ENCODE measurements around the gene BIRC7. TPM values are rescaled to one million over a fixed set of nuclear protein-coding genes. Genes with fewer than 3 reads are reported as not detected.

BIRC7 gene
- total and polyA plus RNA-seq, 2 of the 4 experiments (the other 2 are of a cell fraction) = not detected

DNA sequence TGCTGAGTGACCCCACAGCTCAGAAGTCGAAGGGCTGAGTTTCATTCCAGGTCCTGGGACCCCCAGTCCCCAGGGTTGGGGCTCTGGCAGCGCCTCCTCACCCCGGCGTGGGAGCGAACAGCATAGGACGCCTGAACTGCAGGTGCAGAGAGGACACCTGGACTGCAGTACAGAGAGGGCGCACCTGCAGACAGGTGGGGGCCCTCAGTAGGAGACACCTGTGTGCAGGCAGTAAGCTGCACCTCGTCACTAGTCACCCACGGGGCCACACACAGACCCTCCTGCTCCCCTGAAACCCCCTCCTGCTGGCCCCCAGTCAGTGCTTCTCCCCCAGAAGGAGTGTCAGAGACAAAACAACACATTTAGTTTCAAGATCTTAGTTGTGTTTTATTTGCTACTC is 27.1 kb downstream of the BIRC7 start:
- H3K27ac ChIP-seq (ENCODE audit: insufficient read depth, low read length) = no peak overlapping the region
- H3K9ac ChIP-seq (ENCODE audit: low read depth, low read length) = no peak overlapping the region
- WGBS, 2 experiments (ENCODE audit: extremely low coverage in 2 of 2, insufficient read length in 1 of 2) = 83% methylated on average over 4 of the region's 9 CpGs; no CpG with 5 or more reads in 1 of the 2 experiments
- ATAC-seq (ENCODE audit: low read depth) (no peak), DNase-seq (no peak)
- H3K23ac ChIP-seq (ENCODE audit: low read depth, low read length) = no peak overlapping the region
- CTCF ChIA-PET = no interaction called here
- no peaks in the 10 kb centered on the region for H3K9me1 ChIP-seq (ENCODE audit: insufficient read depth, low read length)
- no peaks in the 10 kb centered on the region for H3K36me3 ChIP-seq (ENCODE audit: control insufficient read depth, insufficient read depth, low read length)
- no peak overlapping the region for H2BK120ac ChIP-seq (ENCODE audit: low read depth, low read length)
- H3K4ac ChIP-seq (ENCODE audit: low read depth, low read length) = no peak overlapping the region
- no peak overlapping the region for H4K91ac ChIP-seq (ENCODE audit: insufficient read depth, low read depth, low read length)
- no peak overlapping the region for H3K4me2 ChIP-seq (ENCODE audit: low read depth, low read length)
- POLR2A ChIA-PET (ENCODE audit: unreplicated experiment) = no interaction called here
- no TSS peak for BruUV-seq (replicated peaks)
- no peak overlapping the region for H3K14ac ChIP-seq (replicated peaks; ENCODE audit: low read depth, low read length)
- no peak overlapping the region for H2AK5ac ChIP-seq (ENCODE audit: low read depth, low read length)
- intact Hi-C loops (cut with micrococcal nuclease) (no loop called here), dilution Hi-C loops (cut with HindIII; ENCODE audit: low sequenced_read_pairs, unreplicated experiment) (no loop called here), in situ Hi-C loops (cut with MboI; ENCODE audit: low sequenced_read_pairs) (no loop called here)
- H2BK5ac ChIP-seq (ENCODE audit: low read depth, low read length, poor library complexity, severe bottlenecking) = no peak overlapping the region
- no peaks in the 10 kb centered on the region; the same call in 1 of the 2 replicates for H3K4me1 ChIP-seq (ENCODE audit: control insufficient read depth, insufficient read depth, low read length)
- no peak overlapping the region for H2AK9ac ChIP-seq (replicated peaks; ENCODE audit: low read depth, low read length, poor library complexity)
- no peak overlapping the region for H4K5ac ChIP-seq (ENCODE audit: low read depth, low read length)
- H3K4me3 ChIP-seq (ENCODE audit: insufficient read depth, low read depth, low read length) = no peak overlapping the region
- no peak overlapping the region for H3K56ac ChIP-seq (ENCODE audit: extremely low read depth, insufficient read depth, low read length)
- peaks cover 2% of the 10 kb centered on the region; the same call in 1 of the 2 replicates for H3K9me3 ChIP-seq (ENCODE audit: control insufficient read depth, insufficient read depth, low read length)
- no peak overlapping the region for H3K18ac ChIP-seq (ENCODE audit: low read depth, low read length)
- H3K79me1 ChIP-seq (ENCODE audit: low read depth in 1 of 2, low read length in 2 of 2) = no peaks in the 10 kb centered on the region
- H2BK15ac ChIP-seq (ENCODE audit: low read depth, low read length) = no peak overlapping the region
- H2BK20ac ChIP-seq (ENCODE audit: low read depth, low read length) = no peak overlapping the region
- H3K27me3 ChIP-seq (ENCODE audit: control insufficient read depth, insufficient read depth, low read length) = peaks cover 75% of the 10 kb centered on the region
- no peak for TF ChIP-seq BHLHE40 (IDR thresholded peaks at IDR 0.05; ENCODE audit: low read depth, low read length)
- no peak overlapping the region for H4K8ac ChIP-seq (ENCODE audit: low read depth in 2 of 2, low read length in 2 of 2)
- no peak overlapping the region for H2AFZ ChIP-seq (replicated peaks; ENCODE audit: low read length, poor library complexity)
- H4K20me1 ChIP-seq (ENCODE audit: insufficient read depth, low read length) = no peaks in the 10 kb centered on the region; the same call in 1 of the 2 replicates

Data from IMR-90 (cell line).